GM12878 (cell line): ENCODE measurements around the gene LY6G5C. TPM values are rescaled to one million over a fixed set of nuclear protein-coding genes. Genes with fewer than 3 reads are reported as not detected.

ENCODE experiments used
- CHD1 ChIP-seq: IDR thresholded peaks from 2 replicates; pipeline ENCODE4 v1.6.1; 2012; ENCODE audit warnings: low read depth, low read length, improper control_type of control experiment
- GABPA ChIP-seq: IDR thresholded peaks from 2 replicates; pipeline ENCODE4 v1.6.1; 2014; ENCODE audit warnings: antibody characterized with exemption, low read depth, mild to moderate bottlenecking, inconsistent platforms
- IKZF2 ChIP-seq, 2 experiments: fragments of 450-650 bp; IDR thresholded peaks; 2 replicates each; pipeline ENCODE4 v1.6.1; 2017; ENCODE audit warnings: mild to moderate bottlenecking in 2 of 2, moderate library complexity in 2 of 2
- SIN3A ChIP-seq: IDR thresholded peaks from 2 replicates; pipeline ENCODE4 v1.6.1; 2012; ENCODE audit warnings: low read depth, low read length, improper control_type of control experiment
- polyA plus RNA-seq, 11 experiments: library from polyadenylated mRNA; depleted of rRNA in 4 of 11; unstranded in 6 of 11; stranded (reverse) in 5 of 11; fragments of >200 nt; fragmentation: Nextera tagmentation in 4 of 11; fragmentation: Illumina TruSeq in 1 of 11; extraction: Ambion mirVana in 4 of 11; extraction: Trizol in 1 of 11; gene quantifications; 1 replicate in 1 of 11; 2 replicates in 10 of 11; pipeline versions ENCODE4 v1.2.1 to v1.2.3, GENCODE V29; 2011 to 2016; ENCODE audit warnings: inconsistent platforms in 2 of 11, missing spikeins in 2 of 11, low read depth in 1 of 11
- total RNA-seq, 4 experiments: library from RNA; depleted of rRNA in 3 of 4; stranded (reverse); fragments of >200 nt in 3 of 4; fragmentation: Illumina TruSeq in 1 of 4; extraction: Trizol in 1 of 4; gene quantifications; 2 replicates each; pipeline versions ENCODE4 v1.2.1 to v1.2.3, GENCODE V29; 2013 to 2021
- TF ChIP-seq, protein P1 (sequence below): fragments of 450-650 bp; formaldehyde crosslinking; IDR thresholded peaks from 2 replicates; pipeline ENCODE4 v1.5.0; 2022; ENCODE audit warnings: mild to moderate bottlenecking, missing genetic modification characterization
- TF ChIP-seq, protein P2 (sequence below): fragments of 450-650 bp; IDR thresholded peaks from 2 replicates; pipeline ENCODE4 v1.6.1; 2017; ENCODE audit warnings: mild to moderate bottlenecking, moderate library complexity

Gene LY6G5C
- total and polyA plus RNA-seq, 10 of the 15 experiments (the other 5 are each of a cell fraction or from before 2014, with no cell fraction given) = 0.76 to 6.1 (median 1.7) TPM

DNA sequence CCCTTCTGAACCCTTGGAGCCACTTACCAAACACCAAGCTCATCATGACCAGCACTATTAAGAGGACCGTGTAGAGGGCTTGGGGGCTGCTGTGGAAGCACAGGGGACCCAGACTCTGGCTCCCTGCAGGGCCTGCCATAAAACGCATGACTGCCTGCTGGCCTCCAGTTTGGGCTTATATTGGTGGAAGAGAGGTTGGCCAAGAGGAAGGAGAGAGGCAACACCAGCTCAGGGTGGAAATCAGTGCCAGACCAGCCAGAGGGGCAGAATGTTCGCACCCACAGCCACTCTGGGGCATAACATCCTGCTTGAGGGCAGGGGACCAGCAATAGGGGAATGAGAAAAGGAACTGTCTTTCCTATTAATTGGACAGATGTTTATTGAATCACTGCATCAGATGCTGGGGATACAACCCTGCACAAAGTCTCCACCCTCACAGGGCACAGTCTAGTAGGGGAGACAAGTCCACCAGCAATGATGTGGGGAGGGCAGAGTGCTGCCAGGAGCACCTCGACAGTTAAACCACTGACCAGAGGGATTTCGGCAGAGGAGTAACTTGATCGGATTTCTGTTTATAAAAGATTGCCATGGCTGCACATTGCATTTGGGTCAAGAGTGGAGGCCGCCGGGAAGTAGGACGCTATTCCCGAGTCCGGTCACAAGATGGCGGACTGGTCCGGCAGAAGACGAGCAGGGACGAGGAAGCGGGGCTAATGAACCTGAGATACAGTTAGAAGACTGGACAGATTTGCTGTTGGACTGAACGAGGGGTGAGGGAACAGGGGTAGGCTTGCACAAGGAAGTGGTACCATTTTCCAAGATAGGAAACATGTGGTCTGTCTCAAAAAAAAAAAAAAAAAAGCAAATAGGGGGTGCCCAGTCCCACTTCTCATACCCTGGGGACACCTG lies at the start of gene LY6G5C (continued):
- TF ChIP-seq GABPA = no peak
- TF ChIP-seq, protein P1, sequence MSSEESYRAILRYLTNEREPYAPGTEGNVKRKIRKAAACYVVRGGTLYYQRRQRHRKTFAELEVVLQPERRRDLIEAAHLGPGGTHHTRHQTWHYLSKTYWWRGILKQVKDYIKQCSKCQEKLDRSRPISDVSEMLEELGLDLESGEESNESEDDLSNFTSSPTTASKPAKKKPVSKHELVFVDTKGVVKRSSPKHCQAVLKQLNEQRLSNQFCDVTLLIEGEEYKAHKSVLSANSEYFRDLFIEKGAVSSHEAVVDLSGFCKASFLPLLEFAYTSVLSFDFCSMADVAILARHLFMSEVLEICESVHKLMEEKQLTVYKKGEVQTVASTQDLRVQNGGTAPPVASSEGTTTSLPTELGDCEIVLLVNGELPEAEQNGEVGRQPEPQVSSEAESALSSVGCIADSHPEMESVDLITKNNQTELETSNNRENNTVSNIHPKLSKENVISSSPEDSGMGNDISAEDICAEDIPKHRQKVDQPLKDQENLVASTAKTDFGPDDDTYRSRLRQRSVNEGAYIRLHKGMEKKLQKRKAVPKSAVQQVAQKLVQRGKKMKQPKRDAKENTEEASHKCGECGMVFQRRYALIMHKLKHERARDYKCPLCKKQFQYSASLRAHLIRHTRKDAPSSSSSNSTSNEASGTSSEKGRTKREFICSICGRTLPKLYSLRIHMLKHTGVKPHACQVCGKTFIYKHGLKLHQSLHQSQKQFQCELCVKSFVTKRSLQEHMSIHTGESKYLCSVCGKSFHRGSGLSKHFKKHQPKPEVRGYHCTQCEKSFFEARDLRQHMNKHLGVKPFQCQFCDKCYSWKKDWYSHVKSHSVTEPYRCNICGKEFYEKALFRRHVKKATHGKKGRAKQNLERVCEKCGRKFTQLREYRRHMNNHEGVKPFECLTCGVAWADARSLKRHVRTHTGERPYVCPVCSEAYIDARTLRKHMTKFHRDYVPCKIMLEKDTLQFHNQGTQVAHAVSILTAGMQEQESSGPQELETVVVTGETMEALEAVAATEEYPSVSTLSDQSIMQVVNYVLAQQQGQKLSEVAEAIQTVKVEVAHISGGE (CRISPR knock-in tag) = no peak
- TF ChIP-seq SIN3A = no peak
- TF ChIP-seq IKZF2 (IDR thresholded peaks at IDR 0.05) = no peak
- no peak for TF ChIP-seq CHD1
- TF ChIP-seq, protein P2, sequence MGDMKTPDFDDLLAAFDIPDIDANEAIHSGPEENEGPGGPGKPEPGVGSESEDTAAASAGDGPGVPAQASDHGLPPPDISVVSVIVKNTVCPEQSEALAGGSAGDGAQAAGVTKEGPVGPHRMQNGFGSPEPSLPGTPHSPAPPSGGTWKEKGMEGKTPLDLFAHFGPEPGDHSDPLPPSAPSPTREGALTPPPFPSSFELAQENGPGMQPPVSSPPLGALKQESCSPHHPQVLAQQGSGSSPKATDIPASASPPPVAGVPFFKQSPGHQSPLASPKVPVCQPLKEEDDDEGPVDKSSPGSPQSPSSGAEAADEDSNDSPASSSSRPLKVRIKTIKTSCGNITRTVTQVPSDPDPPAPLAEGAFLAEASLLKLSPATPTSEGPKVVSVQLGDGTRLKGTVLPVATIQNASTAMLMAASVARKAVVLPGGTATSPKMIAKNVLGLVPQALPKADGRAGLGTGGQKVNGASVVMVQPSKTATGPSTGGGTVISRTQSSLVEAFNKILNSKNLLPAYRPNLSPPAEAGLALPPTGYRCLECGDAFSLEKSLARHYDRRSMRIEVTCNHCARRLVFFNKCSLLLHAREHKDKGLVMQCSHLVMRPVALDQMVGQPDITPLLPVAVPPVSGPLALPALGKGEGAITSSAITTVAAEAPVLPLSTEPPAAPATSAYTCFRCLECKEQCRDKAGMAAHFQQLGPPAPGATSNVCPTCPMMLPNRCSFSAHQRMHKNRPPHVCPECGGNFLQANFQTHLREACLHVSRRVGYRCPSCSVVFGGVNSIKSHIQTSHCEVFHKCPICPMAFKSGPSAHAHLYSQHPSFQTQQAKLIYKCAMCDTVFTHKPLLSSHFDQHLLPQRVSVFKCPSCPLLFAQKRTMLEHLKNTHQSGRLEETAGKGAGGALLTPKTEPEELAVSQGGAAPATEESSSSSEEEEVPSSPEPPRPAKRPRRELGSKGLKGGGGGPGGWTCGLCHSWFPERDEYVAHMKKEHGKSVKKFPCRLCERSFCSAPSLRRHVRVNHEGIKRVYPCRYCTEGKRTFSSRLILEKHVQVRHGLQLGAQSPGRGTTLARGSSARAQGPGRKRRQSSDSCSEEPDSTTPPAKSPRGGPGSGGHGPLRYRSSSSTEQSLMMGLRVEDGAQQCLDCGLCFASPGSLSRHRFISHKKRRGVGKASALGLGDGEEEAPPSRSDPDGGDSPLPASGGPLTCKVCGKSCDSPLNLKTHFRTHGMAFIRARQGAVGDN = no peak
